HepG2 (cell line): ENCODE measurements around the gene UBXN2A. TPM values are rescaled to one million over a fixed set of nuclear protein-coding genes. Genes with fewer than 3 reads are reported as not detected.

Source experiments
- ATAC-seq: fragments of 200-7000 bp; cut with Tn5 transposase; 3 replicates; pipeline ENCODE4 v1.9.1; 2020; ENCODE audit warnings: mild to moderate bottlenecking, moderate library complexity
- BruUV-seq: library from RNA; stranded (reverse); fragments of 400-500 nt; replicated peaks from 2 replicates; lab custom pipeline; 2021; lab: Mats Ljungman, UMichigan
- CTCF ChIA-PET: fragments of 300-600 bp; formaldehyde crosslinking; extraction: SDS; loops from one replicate; lab custom pipeline; 2021; ENCODE audit warnings: low total read pairs, inconsistent platforms, low intra/inter-chr PET ratio; lab: Yijun Ruan, JAX
- POLR2A ChIA-PET: fragments of 350-600 bp; sonication (Branson Sonifier 250); formaldehyde crosslinking; loops from one replicate; lab custom pipeline; 2020; ENCODE audit warnings: antibody characterized with exemption, inconsistent platforms; lab: Yijun Ruan, JAX
- DNase-seq: peaks from one replicate; pipeline ENCODE4 v3.0.0-alpha.2; 2015; ENCODE audit warnings: low spot score
- FAIRE-seq: peaks from 3 replicates; lab custom pipeline; 2011; peaks lifted over from hg19 to GRCh38; lab: Jason Lieb, UNC
- H2AFZ ChIP-seq: one replicate; pipeline ENCODE4 v1.6.1; 2011; ENCODE audit warnings: low read length, inconsistent platforms
- H3K27ac ChIP-seq: fragments of 300-600 bp; 3 replicates; pipeline ENCODE4 v1.8.0; 2011; ENCODE audit warnings: mixed run types, mild to moderate bottlenecking, mixed read lengths, low read length, inconsistent platforms; ENCODE audit not compliant: insufficient read depth; ENCODE audit errors: extremely low read length
- H3K27me3 ChIP-seq, 2 experiments: fragments of 200-600 bp in 1 of 2; 2 replicates in 1 of 2; 3 replicates in 1 of 2; pipeline versions ENCODE4 v1.6.0 to v1.8.0; 2011; ENCODE audit warnings: low read length in 2 of 2, mild to moderate bottlenecking in 2 of 2, moderate library complexity in 2 of 2, inconsistent platforms in 1 of 2; ENCODE audit not compliant: insufficient read depth in 2 of 2, control insufficient read depth in 1 of 2
- H3K36me3 ChIP-seq, 2 experiments: fragments of 200-600 bp in 1 of 2; replicated peaks in 1 of 2; 2 replicates in 1 of 2; 3 replicates in 1 of 2; pipeline versions ENCODE4 v1.5.1 to v1.8.0; 2011; ENCODE audit warnings: low read length in 2 of 2, inconsistent platforms in 1 of 2; ENCODE audit not compliant: insufficient read depth in 2 of 2, control insufficient read depth in 1 of 2
- H3K4me1 ChIP-seq: 2 replicates; pipeline ENCODE4 v1.5.1; 2012; ENCODE audit warnings: low read length, inconsistent platforms; ENCODE audit not compliant: insufficient read depth
- H3K4me2 ChIP-seq: 2 replicates; pipeline ENCODE4 v1.6.0; 2011; ENCODE audit warnings: low read depth, low read length, inconsistent platforms
- H3K4me3 ChIP-seq, 3 experiments: fragments of 200-600 bp in 1 of 3; sonication (generic), shearing (Covaris generic) in 1 of 3; replicated peaks in 1 of 3; 2 replicates each; pipeline ENCODE4 v1.5.1; 2011 to 2016; ENCODE audit warnings: low read length in 3 of 3, inconsistent platforms in 2 of 3, low read depth in 2 of 3, mild to moderate bottlenecking in 2 of 3, control low read depth in 1 of 3, mixed read lengths in 1 of 3; ENCODE audit not compliant: insufficient read depth in 1 of 3
- H3K79me2 ChIP-seq: one replicate; pipeline ENCODE4 v1.6.1; 2011; ENCODE audit warnings: low read length, inconsistent platforms; ENCODE audit not compliant: insufficient read depth
- H3K9ac ChIP-seq: 2 replicates; pipeline ENCODE4 v1.6.0; 2011; ENCODE audit warnings: mild to moderate bottlenecking, low read depth, low read length, inconsistent platforms; ENCODE audit not compliant: insufficient read depth
- H3K9me3 ChIP-seq: 2 replicates; pipeline ENCODE4 v1.5.1; 2012; ENCODE audit warnings: mild to moderate bottlenecking, low read length
- H4K20me1 ChIP-seq: 2 replicates; pipeline ENCODE4 v1.6.0; 2011; ENCODE audit warnings: inconsistent platforms, mild to moderate bottlenecking, low read length, moderate library complexity; ENCODE audit not compliant: insufficient read depth
- DNMT1 ChIP-seq: sonication (generic); formaldehyde crosslinking; IDR thresholded peaks from 2 replicates; pipeline ENCODE4 v1.5.1; 2020; ENCODE audit warnings: mild to moderate bottlenecking, missing genetic modification reagents
- FOXP1 ChIP-seq, 2 experiments: fragments of 450-650 bp in 1 of 2; IDR thresholded peaks; 2 replicates each; pipeline ENCODE4 v1.6.1; 2017 to 2018; ENCODE audit warnings: antibody characterized with exemption in 1 of 2
- HINFP ChIP-seq: sonication (generic); formaldehyde crosslinking; IDR thresholded peaks from 2 replicates; pipeline ENCODE4 v1.4.0; 2020; ENCODE audit warnings: low read depth, mild to moderate bottlenecking, missing genetic modification reagents
- JARID2 ChIP-seq: sonication (generic); formaldehyde crosslinking; IDR thresholded peaks from 2 replicates; pipeline ENCODE4 v1.8.1; 2023; ENCODE audit warnings: missing genetic modification reagents, inconsistent platforms; ENCODE audit not compliant: insufficient replicate concordance
- NFKBIZ ChIP-seq: IDR thresholded peaks from 2 replicates; pipeline ENCODE4 v1.6.1; 2018; ENCODE audit warnings: missing genetic modification reagents, missing compliant biosample characterization
- PAWR ChIP-seq: sonication (generic); formaldehyde crosslinking; IDR thresholded peaks from 2 replicates; pipeline ENCODE4 v1.4.0; 2020; ENCODE audit warnings: missing genetic modification reagents, mild to moderate bottlenecking, borderline replicate concordance
- PHF20 ChIP-seq: sonication (generic); formaldehyde crosslinking; IDR thresholded peaks from 2 replicates; pipeline ENCODE4 v1.5.0; 2020; ENCODE audit warnings: mild to moderate bottlenecking, missing genetic modification reagents
- SATB2 ChIP-seq: sonication (generic); formaldehyde crosslinking; IDR thresholded peaks from 2 replicates; pipeline ENCODE4 v1.5.0; 2020; ENCODE audit warnings: missing genetic modification reagents
- SIN3A ChIP-seq: IDR thresholded peaks from 2 replicates; pipeline ENCODE4 v1.6.1; 2011; ENCODE audit warnings: low read depth, mild to moderate bottlenecking, control low read depth, low read length, borderline replicate concordance
- SIX4 ChIP-seq: sonication (generic); formaldehyde crosslinking; IDR thresholded peaks from 2 replicates; pipeline ENCODE4 v1.4.0; 2020; ENCODE audit warnings: missing genetic modification reagents
- STAG1 ChIP-seq: sonication (generic); formaldehyde crosslinking; IDR thresholded peaks from 2 replicates; pipeline ENCODE4 v1.4.0; 2020; ENCODE audit warnings: missing genetic modification reagents
- ZBED4 ChIP-seq: sonication (generic); formaldehyde crosslinking; IDR thresholded peaks from 2 replicates; pipeline ENCODE4 v1.4.0; 2020; ENCODE audit warnings: missing genetic modification reagents, borderline replicate concordance
- ZMAT3 ChIP-seq: sonication (generic); formaldehyde crosslinking; conservative IDR thresholded peaks from 2 replicates; pipeline ENCODE4 v1.7.0; 2021; ENCODE audit warnings: missing genetic modification reagents
- ZNF101 ChIP-seq: sonication (generic); formaldehyde crosslinking; IDR thresholded peaks from 2 replicates; pipeline ENCODE4 v1.4.0; 2020; ENCODE audit warnings: mild to moderate bottlenecking, low read depth, missing genetic modification reagents, borderline replicate concordance
- ZNF383 ChIP-seq: sonication (generic); formaldehyde crosslinking; IDR thresholded peaks from 2 replicates; pipeline ENCODE4 v1.4.0; 2020; ENCODE audit warnings: missing genetic modification reagents, mild to moderate bottlenecking, borderline replicate concordance
- ZNF441 ChIP-seq: sonication (generic); formaldehyde crosslinking; IDR thresholded peaks from 2 replicates; pipeline ENCODE4 v1.7.0; 2021; ENCODE audit warnings: missing genetic modification reagents, borderline replicate concordance
- ZNF629 ChIP-seq: sonication (generic); formaldehyde crosslinking; conservative IDR thresholded peaks from 2 replicates; pipeline ENCODE4 v1.5.0; 2020; ENCODE audit warnings: missing genetic modification reagents
- ZNF678 ChIP-seq: sonication (generic); formaldehyde crosslinking; IDR thresholded peaks from 2 replicates; pipeline ENCODE4 v1.4.0; 2020; ENCODE audit warnings: mild to moderate bottlenecking, missing genetic modification reagents
- ZNF777 ChIP-seq: sonication (generic); formaldehyde crosslinking; IDR thresholded peaks from 2 replicates; pipeline ENCODE4 v1.4.0; 2020; ENCODE audit warnings: missing genetic modification reagents
- WGBS: methylation state at CpG from one replicate; pipeline ENCODE4 v1.1.6; 2017; ENCODE audit warnings: low lambda C conversion rate; 5-methylcytosine and 5-hydroxymethylcytosine counted together
- in situ Hi-C: cut with HindIII; loops from 2 replicates; pipeline ENCODE4 v1.10.0; 2017; ENCODE audit warnings: low pct_unique_long_range_greater_than_20kb; ENCODE audit not compliant: extremely low pct_ligation_motif_present
- intact Hi-C: fragments of 100-400 bp; cut with micrococcal nuclease; formaldehyde crosslinking; loops from one replicate; pipeline ENCODE4 v1.10.0; 2022; ENCODE audit not compliant: unreplicated experiment
- polyA plus RNA-seq, 8 experiments: library from polyadenylated mRNA; depleted of rRNA in 3 of 8; stranded (reverse) in 7 of 8; unstranded in 1 of 8; fragments of >200 nt; fragmentation: Illumina TruSeq in 4 of 8; extraction: Trizol in 4 of 8; gene quantifications; 2 replicates each; pipeline versions ENCODE4 v1.2.1 to v1.2.3, GENCODE V29; 2011 to 2016; ENCODE audit warnings: low read depth in 4 of 8, missing spikeins in 1 of 8, mixed read lengths in 1 of 8; ENCODE audit not compliant: insufficient read depth in 1 of 8
- total RNA-seq, 5 experiments: library from RNA; depleted of rRNA; stranded (reverse); fragments of >200 nt; fragmentation: Illumina TruSeq; extraction: Trizol; gene quantifications; 2 replicates each; pipeline ENCODE4 v1.2.3, GENCODE V29; 2016; ENCODE audit warnings: low read depth in 1 of 5

Gene UBXN2A
- total and polyA plus RNA-seq, 2 of the 13 experiments (the other 11 are each of a cell fraction or from before 2014, with no cell fraction given) = 8.3 to 20.9 TPM

GRCh38 chr2:23925702-23926289, 14.5 kb upstream of the UBXN2A start:
- in situ Hi-C loops = no loop called here
- no peaks in the 10 kb centered on the region for H4K20me1 ChIP-seq
- TSS peak; percentile 52 for BruUV-seq
- H3K9me3 ChIP-seq = no peaks in the 10 kb centered on the region
- CTCF ChIA-PET = interaction anchor here (2.2 to 2.6 kb wide), 2 partner anchors 158 to 239 kb away, joined by 20 read pairs; partner anchors contain the start of gene TP53I3
- under 1% methylated on average over 13 of the region's 13 CpGs for WGBS
- ATAC-seq = peak; percentile 41
- H3K9ac ChIP-seq = peak overlapping the region; percentile 99
- peak; percentile 44 for DNase-seq
- H3K27ac ChIP-seq = peak overlapping the region; percentile 94
- peak overlapping the region; percentile 88 for H3K4me2 ChIP-seq
- FAIRE-seq = no peak
- POLR2A ChIA-PET = interaction anchor here (0.9 to 5.1 kb wide), 18 partner anchors 8 to 1326 kb away, joined by 3 to 135 read pairs (median 12); partner anchors contain the start of genes FKBP1B, ITSN2, TP53I3 and UBXN2A
- H2AFZ ChIP-seq = no peak overlapping the region
- no peaks in the 10 kb centered on the region; a peak in 1 of 5 replicates for H3K27me3 ChIP-seq
- no peaks in the 10 kb centered on the region for H3K36me3 ChIP-seq
- H3K79me2 ChIP-seq = peaks cover 57% of the 10 kb centered on the region
- intact Hi-C loops = loop anchor here (2.0 to 10.0 kb wide), 3 partner anchors 89 to 239 kb away; no protein-coding TSS in a partner anchor
- peaks cover 53% of the 10 kb centered on the region for H3K4me1 ChIP-seq
- peak overlapping the region; percentile 90 to 98 (median 95) for H3K4me3 ChIP-seq
- TF ChIP-seq PHF20 (CRISPR knock-in tag) (no peak; the same call in 1 of the 2 replicates), ZNF777 (CRISPR knock-in tag) (peak; percentile 29; the same call in 1 of the 2 replicates), ZNF101 (CRISPR knock-in tag) (peak; percentile 74; the same call in 1 of the 2 replicates), SIX4 (CRISPR knock-in tag) (no peak), ZNF441 (0 out of 2 replicates have a peak, but pooled peaks have one; percentile 0), ZNF629 (CRISPR knock-in tag) (no peak), PAWR (0 out of 2 replicates have a peak, but pooled peaks have one; percentile 87), HINFP (CRISPR knock-in tag) (0 out of 2 replicates have a peak, but pooled peaks have one; percentile 38), ZNF678 (CRISPR knock-in tag) (0 out of 2 replicates have a peak, but pooled peaks have one; percentile 55), ZBED4 (CRISPR knock-in tag) (no peak), DNMT1 (CRISPR knock-in tag) (no peak), STAG1 (CRISPR knock-in tag) (no peak; the same call in 1 of the 2 replicates), FOXP1 (IDR thresholded peaks at IDR 0.05) (no peak), FOXP1 (CRISPR knock-in tag; IDR thresholded peaks at IDR 0.05) (no peak), SATB2 (no peak), ZMAT3 (CRISPR knock-in tag) (no peak), SIN3A (peak; percentile 15; the same call in 1 of the 2 replicates), NFKBIZ (CRISPR knock-in tag) (no peak), JARID2 (CRISPR knock-in tag) (no peak), ZNF383 (CRISPR knock-in tag) (peak; percentile 98; the same call in 1 of the 2 replicates)
